GM18909 (cell line): ENCODE measurements around the gene RPL7L1.

ENCODE experiments used
- ATAC-seq: cut with Tn5 transposase; IDR thresholded peaks from one replicate; pipeline ENCODE4 v1.9.1; 2021; ENCODE audit warnings: mild to moderate bottlenecking; ENCODE audit not compliant: unreplicated experiment, poor library complexity

Gene RPL7L1

GRCh38 chr6:42928986-42929820 lies 49.8 kb downstream of the RPL7L1 start, which contains the start of gene CNPY3:
CNPY3 (plus strand) TSS chr6:42929480; CDS start chr6:42929571, 91 bp downstream.
- ATAC-seq, result peak; percentile 81

GRCh38 chr6:42929821-42930360 lies 50.5 kb downstream of the RPL7L1 start:
- peak; percentile 51 for ATAC-seq

- no peak for ATAC-seq
Observed at GRCh38 chr6:42932412-42932811, 53.0 kb downstream of the RPL7L1 start.

GRCh38 chr6:42933205-42933604 lies 53.8 kb downstream of the RPL7L1 start:
- no peak for ATAC-seq

GRCh38 chr6:42935322-42935721 lies 55.9 kb downstream of the RPL7L1 start:
- ATAC-seq, result no peak

GRCh38 chr6:42936398-42936797 lies 57.0 kb downstream of the RPL7L1 start:
- no peak for ATAC-seq

GRCh38 chr6:42937548-42938427 lies 58.4 kb downstream of the RPL7L1 start:
- no peak for ATAC-seq

GRCh38 chr6:42938428-42938796 lies 59.0 kb downstream of the RPL7L1 start:
- no peak for ATAC-seq

GRCh38 chr6:42938987-42939809 lies 59.8 kb downstream of the RPL7L1 start:
- ATAC-seq, result no peak
